Renal cortex interstitium (tissue), 3 donors: ENCODE measurements around the gene STK31. TPM values are rescaled to one million over a fixed set of nuclear protein-coding genes. Genes with fewer than 3 reads are reported as not detected.

Experiments used
- polyA plus RNA-seq, 3 donors: library from polyadenylated mRNA; unstranded; fragments of 120-200 nt; gene quantifications; one replicate each; pipeline ENCODE4 v1.2.1, GENCODE V29; 2013; ENCODE audit not compliant: insufficient read length in 3 of 3

Gene STK31
- polyA plus RNA-seq, 3 donors: 0.72 to 1.4 (median 0.81) TPM

Other genes with a start within 250 kb of the STK31 start
- 10 to 100 TPM; 62.2 to 79.2 (median 66.8) TPM for gene IGF2BP3, start 239.7 kb upstream of the STK31 start, polyA plus RNA-seq
- 100 to 1,000 TPM; 178 to 248 (median 209) TPM for gene TRA2A, start 178.2 kb upstream of the STK31 start, polyA plus RNA-seq
- gene CCDC126, start 112.8 kb upstream of the STK31 start, polyA plus RNA-seq: 10 to 100 TPM; 14.4 to 17.2 (median 16.6) TPM
- gene FAM221A, start 30.0 kb upstream of the STK31 start, polyA plus RNA-seq: 10 to 100 TPM; 12.8 to 29.0 (median 20.2) TPM